CD4-positive, alpha-beta T cell treated with Interleukin-15 for 1 hour (primary cell): ENCODE results near the gene PCDHB8.
"Not testable (repeated sequence)": the region's sequence is repeated elsewhere in the genome, so short reads cannot be mapped to it uniquely, and the experiment has no call there.

Experiments used
- DNase-seq: peaks from one replicate; pipeline ENCODE4 v3.0.0-alpha.2; 2020

Gene PCDHB8

GRCh38 chr5:141177577-141178191, at the start of gene PCDHB8:
PCDHB8 (plus strand) TSS chr5:141177790; CDS start chr5:141178035, 245 bp downstream.
- DNase-seq = not testable (repeated sequence)

- DNase-seq = no peak
Measured at GRCh38 chr5:141135030-141135717, 42.4 kb upstream of the PCDHB8 start, which contains the start of gene PCDHB5. PCDHB5 (plus strand) TSS chr5:141135206; CDS start chr5:141135435, 229 bp downstream.

GRCh38 chr5:141135718-141136266, 41.8 kb upstream of the PCDHB8 start:
- DNase-seq = no peak

GRCh38 chr5:141137346-141137745, 40.2 kb upstream of the PCDHB8 start:
- DNase-seq = not testable (repeated sequence)

- DNase-seq = no peak
Measured at GRCh38 chr5:141149812-141150211, 27.8 kb upstream of the PCDHB8 start, which contains the start of gene PCDHB6. PCDHB6 (plus strand) TSS chr5:141150057; CDS start chr5:141150258, 201 bp downstream.

GRCh38 chr5:141150224-141150992, 27.2 kb upstream of the PCDHB8 start:
- no peak for DNase-seq

GRCh38 chr5:141150993-141151325, 26.6 kb upstream of the PCDHB8 start:
- no peak for DNase-seq

GRCh38 chr5:141151632-141152031, 26.0 kb upstream of the PCDHB8 start:
- not testable (repeated sequence) for DNase-seq

GRCh38 chr5:141152096-141152495, 25.5 kb upstream of the PCDHB8 start:
- not testable (repeated sequence) for DNase-seq

GRCh38 chr5:141155540-141156374, 21.8 kb upstream of the PCDHB8 start:
- no peak for DNase-seq

GRCh38 chr5:141157356-141157755, 20.2 kb upstream of the PCDHB8 start:
- DNase-seq = not testable (repeated sequence)

GRCh38 chr5:141157901-141158300, 19.7 kb upstream of the PCDHB8 start:
- DNase-seq = not testable (repeated sequence)

GRCh38 chr5:141172381-141173204, 5.0 kb upstream of the PCDHB8 start, which contains the start of gene PCDHB7:
PCDHB7 (plus strand) TSS chr5:141172644; CDS start chr5:141172836, 192 bp downstream.
- no peak for DNase-seq

- DNase-seq = not testable (repeated sequence)
Measured at GRCh38 chr5:141174291-141175104, 3.1 kb upstream of the PCDHB8 start.

GRCh38 chr5:141175933-141176332, 1.7 kb upstream of the PCDHB8 start:
- no peak for DNase-seq

GRCh38 chr5:141179371-141179770, 1.8 kb downstream of the PCDHB8 start:
- DNase-seq = not testable (repeated sequence)

GRCh38 chr5:141179876-141180275, 2.3 kb downstream of the PCDHB8 start:
- DNase-seq = not testable (repeated sequence)

GRCh38 chr5:141180313-141180712, 2.7 kb downstream of the PCDHB8 start:
- no peak for DNase-seq

- DNase-seq = no peak
Measured at GRCh38 chr5:141182248-141182647, 4.7 kb downstream of the PCDHB8 start, which contains the start of gene PCDHB16. PCDHB16 (plus strand) TSS chr5:141182387; CDS start chr5:141182560, 173 bp downstream.
